ENCODE data around the gene SORL1.

SORL1 gene

GRCh38 chr11:121458551-121458950, 6.4 kb downstream of the SORL1 start:
- POLR2A ChIA-PET, result no interaction called here
- CTCF ChIA-PET, result no interaction called here
- DNase-seq (ENCODE audit: extremely low spot score), result no peak
- TF ChIP-seq ARNT (IDR thresholded peaks at IDR 0.05), result no peak
- TF ChIP-seq FOXA1 (IDR thresholded peaks at IDR 0.05), result no peak
- TF ChIP-seq FOXM1 (IDR thresholded peaks at IDR 0.05; ENCODE audit: borderline replicate concordance), result no peak
- no peak for TF ChIP-seq SP1 (IDR thresholded peaks at IDR 0.05)
- TF ChIP-seq CTBP1 (IDR thresholded peaks at IDR 0.05; ENCODE audit: borderline replicate concordance), result no peak
- TF ChIP-seq L3MBTL2 (conservative IDR thresholded peaks at IDR 0.05), result no peak
- no peak for TF ChIP-seq HDGF (IDR thresholded peaks at IDR 0.05; ENCODE audit: borderline replicate concordance)
- no peak for TF ChIP-seq BHLHE40 (IDR thresholded peaks at IDR 0.05; ENCODE audit: borderline replicate concordance)
- no peak for TF ChIP-seq NFRKB (IDR thresholded peaks at IDR 0.05)
- TF ChIP-seq FOXK2 (IDR thresholded peaks at IDR 0.05), result no peak
- TF ChIP-seq PKNOX1 (IDR thresholded peaks at IDR 0.05), result no peak

GRCh38 chr11:121459413-121460017, 7.4 kb downstream of the SORL1 start:
- TF ChIP-seq ZNF384 (IDR thresholded peaks at IDR 0.05) (no peak), FOXA1 (IDR thresholded peaks at IDR 0.05) (no peak)
- CTCF ChIA-PET, result no interaction called here
- POLR2A ChIA-PET, result no interaction called here
- DNase-seq (ENCODE audit: extremely low spot score), result no peak

- CTCF ChIA-PET, result interaction anchor here (0.6 kb wide), 1 partner anchor 111 kb away, joined by 3 read pairs; no protein-coding TSS in a partner anchor
These were observed 8.9 kb downstream of the SORL1 start for GRCh38 chr11:121460941-121461514.

GRCh38 chr11:121461843-121462242, 9.7 kb downstream of the SORL1 start:
- CTCF ChIA-PET, result no interaction called here
- no peak for DNase-seq (ENCODE audit: extremely low spot score)
- TF ChIP-seq SUZ12 (IDR thresholded peaks at IDR 0.05) (no peak), FOXM1 (IDR thresholded peaks at IDR 0.05; ENCODE audit: borderline replicate concordance) (no peak)
- POLR2A ChIA-PET, result no interaction called here

More at GRCh38 chr11:121460941-121461514, 8.9 kb downstream of the SORL1 start:
- POLR2A ChIA-PET, result no interaction called here
- no peak for TF ChIP-seq ZNF384 (IDR thresholded peaks at IDR 0.05)
- no peak for TF ChIP-seq SP1 (IDR thresholded peaks at IDR 0.05)
- no peak for TF ChIP-seq HDGF (IDR thresholded peaks at IDR 0.05; ENCODE audit: borderline replicate concordance)
- no peak for TF ChIP-seq FOXA1 (IDR thresholded peaks at IDR 0.05)
- no peak for TF ChIP-seq ARNT (IDR thresholded peaks at IDR 0.05)
- no peak for TF ChIP-seq BHLHE40 (IDR thresholded peaks at IDR 0.05; ENCODE audit: borderline replicate concordance)
- TF ChIP-seq NFRKB (IDR thresholded peaks at IDR 0.05), result no peak
- TF ChIP-seq ELF4 (IDR thresholded peaks at IDR 0.05), result no peak
- TF ChIP-seq TARDBP (IDR thresholded peaks at IDR 0.05), result no peak
- no peak for TF ChIP-seq SUZ12 (IDR thresholded peaks at IDR 0.05)
- TF ChIP-seq CTBP1 (IDR thresholded peaks at IDR 0.05; ENCODE audit: borderline replicate concordance), result no peak
- TF ChIP-seq FOXM1 (IDR thresholded peaks at IDR 0.05; ENCODE audit: borderline replicate concordance), result no peak
- TF ChIP-seq LEF1 (IDR thresholded peaks at IDR 0.05; ENCODE audit: borderline replicate concordance), result no peak
- TF ChIP-seq PKNOX1 (IDR thresholded peaks at IDR 0.05), result no peak
- no peak for DNase-seq (ENCODE audit: extremely low spot score)

- CTCF ChIA-PET, result interaction anchor here (1.4 kb wide), 1 partner anchor 11 kb away, joined by 4 read pairs; the partner anchor contains the start of genes SORL1 and SORL1-AS1
- POLR2A ChIA-PET, result no interaction called here
- TF ChIP-seq NFRKB (IDR thresholded peaks at IDR 0.05) (no peak), ELF4 (IDR thresholded peaks at IDR 0.05) (no peak), PKNOX1 (IDR thresholded peaks at IDR 0.05) (no peak), L3MBTL2 (conservative IDR thresholded peaks at IDR 0.05) (no peak), FOXA1 (IDR thresholded peaks at IDR 0.05) (no peak), BHLHE40 (IDR thresholded peaks at IDR 0.05; ENCODE audit: borderline replicate concordance) (no peak), CTBP1 (IDR thresholded peaks at IDR 0.05; ENCODE audit: borderline replicate concordance) (no peak), TARDBP (IDR thresholded peaks at IDR 0.05) (no peak), SUZ12 (IDR thresholded peaks at IDR 0.05) (no peak), FOXM1 (IDR thresholded peaks at IDR 0.05; ENCODE audit: borderline replicate concordance) (no peak)
- DNase-seq (ENCODE audit: extremely low spot score), result no peak
These were observed 11.7 kb downstream of the SORL1 start for GRCh38 chr11:121463689-121464335.

GRCh38 chr11:121464352-121464946, 12.3 kb downstream of the SORL1 start:
- DNase-seq (ENCODE audit: extremely low spot score), result no peak
- POLR2A ChIA-PET, result no interaction called here
- TF ChIP-seq L3MBTL2 (conservative IDR thresholded peaks at IDR 0.05) (no peak), PKNOX1 (IDR thresholded peaks at IDR 0.05) (0 out of 2 replicates have a peak, but pooled peaks have one; percentile 9)
- CTCF ChIA-PET, result interaction anchor here (1.1 to 1.4 kb wide), 2 partner anchors 12 to 17 kb away, joined by 4 to 5 read pairs; partner anchors contain the start of genes SORL1 and SORL1-AS1
